Measurements from ENCODE around the gene FAM219B. TPM values are rescaled to one million over a fixed set of nuclear protein-coding genes. Genes with fewer than 3 reads are reported as not detected.
"Not testable (repeated sequence)": the region's sequence is repeated elsewhere in the genome, so short reads cannot be mapped to it uniquely, and the experiment has no call there.

The FAM219B gene
- total RNA-seq, 4 donors from 2014 or later = 32.9 to 343 (median 86.5) TPM

GRCh38 chr15:74896316-74896715 lies 10.3 kb downstream of the FAM219B start:
- Histone ChIP-seq H3K4me1 (no peaks in the 10 kb centered on the region), H3K27ac (no peak overlapping the region), H3K27me3 (no peaks in the 10 kb centered on the region), H3K36me3 (no peaks in the 10 kb centered on the region), H3K9me3 (no peaks in the 10 kb centered on the region), H3K4me3 (no peak overlapping the region)
- TF ChIP-seq POLR2A (IDR thresholded peaks at IDR 0.05) = no peak
- TF ChIP-seq CTCF (IDR thresholded peaks at IDR 0.05) = no peak
- DNase-seq = no peak
- intact Hi-C loops (cut with DNase I; ENCODE audit: low total_unique reads) = no loop called here

DNA sequence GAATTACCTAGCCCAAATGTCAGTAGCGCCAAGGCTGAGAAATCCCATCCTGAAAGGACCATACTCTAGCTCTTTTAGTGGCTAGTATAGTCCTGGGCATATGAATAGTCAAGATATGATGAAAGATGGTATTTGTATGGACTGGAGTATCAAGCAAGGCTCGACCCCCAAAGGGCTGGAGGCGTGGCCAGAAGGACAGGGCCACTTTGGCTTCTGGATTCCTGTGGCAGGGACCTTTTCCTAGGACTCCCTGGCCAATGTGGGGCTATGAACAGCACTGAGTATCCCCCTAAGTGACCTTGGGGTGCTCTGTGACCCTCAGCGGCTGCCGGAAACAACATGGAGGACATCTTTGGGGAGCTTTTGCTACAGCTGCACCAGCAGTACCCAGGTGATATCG lies 10.8 kb downstream of the FAM219B start:
- intact Hi-C loops (cut with DNase I; ENCODE audit: low total_unique reads) = no loop called here
- DNase-seq = no peak
- H3K36me3 ChIP-seq = no peaks in the 10 kb centered on the region

GRCh38 chr15:74894383-74894782 lies 12.3 kb downstream of the FAM219B start:
- H3K27me3 ChIP-seq; intact Hi-C loops (cut with DNase I; ENCODE audit: low total_unique reads); H3K4me1 ChIP-seq; H3K27ac ChIP-seq; DNase-seq; H3K36me3 ChIP-seq; H3K4me3 ChIP-seq; H3K9me3 ChIP-seq: not testable (repeated sequence)

More for the DNA sequence above, 10.8 kb downstream of the FAM219B start:
- Histone ChIP-seq H3K4me1 (no peaks in the 10 kb centered on the region), H3K27me3 (no peaks in the 10 kb centered on the region), H3K4me3 (no peak overlapping the region), H3K9me3 (no peaks in the 10 kb centered on the region), H3K27ac (no peak overlapping the region)
- TF ChIP-seq POLR2A (IDR thresholded peaks at IDR 0.05) (no peak), CTCF (IDR thresholded peaks at IDR 0.05) (no peak)

DNA sequence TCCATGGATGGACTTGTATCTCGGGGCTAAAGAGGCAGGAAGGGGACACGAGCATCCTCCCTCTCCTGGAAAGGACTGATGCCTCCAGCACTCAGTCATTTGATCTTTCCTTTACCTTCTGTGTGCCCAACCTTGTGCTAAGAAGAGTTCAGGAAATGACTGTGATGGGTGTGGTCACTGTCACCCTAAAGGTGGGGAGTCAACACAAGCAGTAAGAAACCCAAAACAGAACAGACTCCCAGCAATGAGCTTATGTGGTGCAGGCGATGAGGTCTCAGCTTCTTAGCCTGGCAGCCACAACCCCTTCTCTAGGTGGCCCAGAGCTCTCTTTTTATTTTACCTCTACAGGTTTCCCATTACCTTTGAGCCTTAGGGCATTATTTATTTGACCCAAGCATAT lies 13.0 kb downstream of the FAM219B start:
- intact Hi-C loops (cut with DNase I; ENCODE audit: low total_unique reads) = no loop called here
- H3K27me3 ChIP-seq = no peaks in the 10 kb centered on the region
- no peak for TF ChIP-seq CTCF (IDR thresholded peaks at IDR 0.05)
- no peak for TF ChIP-seq POLR2A (IDR thresholded peaks at IDR 0.05)
- H3K4me3 ChIP-seq = no peak overlapping the region
- H3K4me1 ChIP-seq = peaks cover 0 to 11% of the 10 kb centered on the region in 2 donors
- no peaks in the 10 kb centered on the region for H3K9me3 ChIP-seq
- DNase-seq = no peak
- no peaks in the 10 kb centered on the region for H3K36me3 ChIP-seq
- H3K27ac ChIP-seq = no peak overlapping the region

GRCh38 chr15:74892931-74893330 lies 13.7 kb downstream of the FAM219B start:
- no peaks in the 10 kb centered on the region for H3K36me3 ChIP-seq

More at GRCh38 chr15:74892931-74893330, 13.7 kb downstream of the FAM219B start:
- intact Hi-C loops (cut with DNase I; ENCODE audit: low total_unique reads) = no loop called here
- Histone ChIP-seq H3K9me3 (no peaks in the 10 kb centered on the region), H3K4me3 (no peak overlapping the region), H3K27ac (no peak overlapping the region), H3K27me3 (no peaks in the 10 kb centered on the region), H3K4me1 (peaks cover 0 to 11% of the 10 kb centered on the region in 2 donors)
- TF ChIP-seq CTCF (IDR thresholded peaks at IDR 0.05) = no peak
- no peak for TF ChIP-seq POLR2A (IDR thresholded peaks at IDR 0.05)
- DNase-seq = no peak

All from uterus (tissue), 4 donors.